Rectal smooth muscle tissue (tissue), 1 donor: ENCODE data around the gene PASK.

ENCODE experiments used
- H3K27ac ChIP-seq: one replicate; pipeline ENCODE4 v1.7.0; 2013; ENCODE audit warnings: low read depth, low read length, inconsistent platforms
- H3K27me3 ChIP-seq: one replicate; pipeline ENCODE4 v1.7.0; 2013; ENCODE audit warnings: low read length; ENCODE audit not compliant: control insufficient read depth, insufficient read depth
- H3K36me3 ChIP-seq: one replicate; pipeline ENCODE4 v1.7.0; 2013; ENCODE audit warnings: low read length; ENCODE audit not compliant: control insufficient read depth, insufficient read depth
- H3K4me1 ChIP-seq: one replicate; pipeline ENCODE4 v1.7.0; 2013; ENCODE audit warnings: low read length; ENCODE audit not compliant: control insufficient read depth, insufficient read depth
- H3K4me3 ChIP-seq: one replicate; pipeline ENCODE4 v1.7.0; 2013; ENCODE audit warnings: low read length
- H3K9ac ChIP-seq: one replicate; pipeline ENCODE4 v1.7.0; 2013; ENCODE audit warnings: low read length

PASK gene

DNA sequence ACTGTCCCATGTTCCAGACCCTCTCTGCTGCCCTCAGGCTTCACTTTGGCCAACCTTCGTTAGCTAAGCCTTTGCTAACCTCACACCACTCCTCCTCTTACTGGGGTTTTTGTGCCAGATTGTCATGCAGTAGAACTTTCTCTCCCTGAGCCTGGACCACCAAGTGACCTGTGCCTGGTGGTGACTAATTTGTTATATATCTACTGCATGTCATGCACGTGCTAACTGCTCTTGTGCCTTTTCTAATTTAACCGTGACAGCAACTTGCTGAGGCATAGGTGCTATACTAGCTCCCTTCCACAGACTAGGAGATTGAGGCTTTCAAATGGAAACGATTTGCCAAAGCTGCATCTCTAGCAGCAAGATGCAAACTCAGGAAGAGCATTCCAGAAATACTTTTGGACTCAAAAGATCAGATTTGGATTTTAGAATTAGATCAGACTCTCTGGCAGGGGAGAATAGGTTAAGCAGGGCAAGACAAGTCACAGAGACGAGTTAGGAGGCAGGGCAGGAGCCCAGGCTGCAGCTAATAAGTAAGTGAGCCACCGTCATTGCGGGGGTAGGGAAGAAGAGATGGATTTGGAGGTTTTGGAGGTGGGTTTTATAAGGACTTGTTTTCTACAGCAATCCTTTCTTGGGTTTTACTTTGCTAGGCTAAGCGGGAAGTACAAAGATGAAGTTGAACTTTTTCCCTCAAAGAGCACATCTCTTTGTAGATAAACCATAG is 2.8 kb upstream of the PASK start:
- no peak overlapping the region for H3K27ac ChIP-seq
- H3K4me1 ChIP-seq = peaks cover 6% of the 10 kb centered on the region
- no peaks in the 10 kb centered on the region for H3K36me3 ChIP-seq
- H3K4me3 ChIP-seq = no peak overlapping the region
- no peaks in the 10 kb centered on the region for H3K27me3 ChIP-seq
- H3K9ac ChIP-seq = no peak overlapping the region

- H3K27ac ChIP-seq = peak overlapping the region; percentile 52
- no peaks in the 10 kb centered on the region for H3K36me3 ChIP-seq
- H3K4me3 ChIP-seq = peak overlapping the region; percentile 89
- no peaks in the 10 kb centered on the region for H3K27me3 ChIP-seq
- H3K4me1 ChIP-seq = peaks cover 6% of the 10 kb centered on the region
- peak overlapping the region; percentile 34 for H3K9ac ChIP-seq
Measured at GRCh38 chr2:241150660-241151530, 1.6 kb upstream of the PASK start.

- H3K27me3 ChIP-seq = no peaks in the 10 kb centered on the region
Measured at GRCh38 chr2:241149925-241150659, 820 bp upstream of the PASK start, which contains the start of gene PPP1R7. PPP1R7 (plus strand) TSS chr2:241150467; CDS start chr2:241150496, 29 bp downstream.

DNA sequence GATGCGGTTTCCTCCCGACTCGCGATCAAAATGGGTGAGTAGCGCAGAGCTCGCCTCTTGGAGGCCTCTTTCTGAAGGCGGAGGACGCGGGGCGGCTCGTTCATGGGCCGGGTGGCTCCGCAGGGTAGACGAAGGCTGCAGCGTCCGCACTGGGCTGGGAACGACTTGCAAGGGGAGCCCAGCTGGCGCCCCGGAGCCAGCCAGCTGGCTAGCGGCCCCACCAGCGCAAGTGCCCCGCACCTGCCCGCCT is 328 bp upstream of the PASK start:
- no peaks in the 10 kb centered on the region for H3K27me3 ChIP-seq
- no peaks in the 10 kb centered on the region for H3K36me3 ChIP-seq
- H3K4me1 ChIP-seq = peaks cover 6% of the 10 kb centered on the region
- H3K27ac ChIP-seq = no peak overlapping the region
- no peak overlapping the region for H3K9ac ChIP-seq
- H3K4me3 ChIP-seq = peak overlapping the region; percentile 89

More at GRCh38 chr2:241149925-241150659, 820 bp upstream of the PASK start, which contains the start of gene PPP1R7:
- peaks cover 6% of the 10 kb centered on the region for H3K4me1 ChIP-seq
- H3K9ac ChIP-seq = peak within 1 kb of the TSS; percentile 34
- peak within 1 kb of the TSS; percentile 52 for H3K27ac ChIP-seq
- H3K36me3 ChIP-seq = no peaks in the 10 kb centered on the region
- peak within 1 kb of the TSS; percentile 89 for H3K4me3 ChIP-seq

DNA sequence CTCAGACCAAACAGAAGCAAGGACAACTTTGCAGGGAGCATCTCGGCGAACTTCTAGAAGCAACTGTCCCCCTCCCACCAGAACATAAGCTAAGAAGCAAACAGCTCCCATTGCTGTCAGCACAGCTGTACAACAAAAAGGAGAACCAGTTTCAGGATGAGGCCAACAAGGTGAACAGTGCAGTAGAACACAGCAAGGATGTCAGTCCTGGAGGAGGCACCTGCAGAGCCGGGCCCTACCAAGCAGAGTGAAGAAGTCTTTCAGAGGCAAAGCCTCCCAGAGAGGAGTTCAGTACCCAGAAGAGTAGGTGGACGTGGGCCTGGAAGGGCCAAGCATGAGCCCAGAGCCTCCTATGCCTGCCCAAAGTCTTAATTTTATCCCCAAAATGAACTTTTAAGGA is 1.0 kb downstream of the PASK start:
- Histone ChIP-seq H3K27ac (no peak overlapping the region), H3K9ac (no peak overlapping the region), H3K27me3 (no peaks in the 10 kb centered on the region), H3K4me1 (peaks cover 6% of the 10 kb centered on the region), H3K36me3 (no peaks in the 10 kb centered on the region), H3K4me3 (peak overlapping the region; percentile 89)

DNA sequence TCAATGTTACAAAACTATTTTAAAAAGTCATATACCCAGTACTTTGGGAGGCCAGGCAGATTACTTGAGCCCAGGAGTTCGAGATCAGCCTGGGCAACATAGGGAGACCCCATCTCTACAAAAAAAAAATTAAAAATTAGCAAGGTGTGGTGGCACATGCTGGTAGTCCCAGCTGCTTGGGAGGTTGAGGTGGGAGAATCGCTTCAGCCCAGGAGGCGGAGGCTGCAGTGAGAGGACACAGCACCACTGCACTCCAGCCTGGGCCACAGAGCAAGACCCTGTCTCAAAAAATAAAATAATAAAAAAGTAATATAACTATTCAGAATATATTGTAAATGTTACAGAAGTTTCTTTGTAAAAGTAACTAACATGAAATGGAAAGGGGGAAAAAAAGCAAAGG is 1.9 kb downstream of the PASK start:
- Histone ChIP-seq H3K9ac (no peak overlapping the region), H3K36me3 (no peaks in the 10 kb centered on the region), H3K27ac (no peak overlapping the region), H3K4me1 (peaks cover 6% of the 10 kb centered on the region), H3K4me3 (no peak overlapping the region), H3K27me3 (no peaks in the 10 kb centered on the region)

DNA sequence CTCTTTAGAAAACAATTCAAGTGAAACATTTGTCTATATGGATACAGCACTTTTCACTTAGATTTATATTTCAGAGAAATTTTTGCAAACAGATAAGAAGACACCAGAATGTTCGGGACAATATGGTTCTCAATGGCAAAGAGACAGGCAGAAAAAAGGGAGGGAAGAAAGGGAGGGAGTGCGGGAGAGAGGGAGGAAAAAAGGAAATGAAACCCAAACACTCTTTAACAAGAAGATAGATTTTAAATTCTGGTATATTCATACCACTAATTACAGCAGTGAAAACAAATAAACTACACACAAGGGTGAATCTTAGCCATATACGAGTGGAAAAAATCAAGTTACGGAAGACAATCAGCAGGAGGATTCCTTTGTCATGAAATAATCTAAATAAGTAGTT is 3.0 kb downstream of the PASK start:
- no peak overlapping the region for H3K27ac ChIP-seq
- no peak overlapping the region for H3K4me3 ChIP-seq
- H3K36me3 ChIP-seq = no peaks in the 10 kb centered on the region
- H3K9ac ChIP-seq = no peak overlapping the region
- peaks cover 6% of the 10 kb centered on the region for H3K4me1 ChIP-seq
- no peaks in the 10 kb centered on the region for H3K27me3 ChIP-seq

DNA sequence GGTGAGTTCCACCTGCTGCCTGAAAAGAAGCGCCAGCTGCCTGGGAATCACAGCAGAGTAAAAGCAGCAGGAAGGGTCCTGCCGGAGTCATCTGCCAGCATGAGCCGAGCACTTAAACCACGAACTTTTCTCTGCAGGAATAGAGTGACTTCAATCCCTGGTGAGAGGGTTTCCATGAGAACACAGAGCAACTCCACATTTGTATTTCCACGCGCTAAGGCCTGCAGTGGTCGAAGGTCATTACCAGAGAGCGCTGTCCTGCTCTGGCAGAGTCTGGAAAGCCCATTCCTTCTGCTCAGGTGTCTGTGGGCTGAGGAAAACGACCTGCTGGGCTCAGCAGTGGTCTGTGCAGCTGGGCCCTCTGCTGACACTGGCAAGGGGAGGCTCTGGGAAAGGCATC is 6.7 kb downstream of the PASK start:
- no peak overlapping the region for H3K4me3 ChIP-seq
- no peaks in the 10 kb centered on the region for H3K27me3 ChIP-seq
- no peaks in the 10 kb centered on the region for H3K36me3 ChIP-seq
- no peak overlapping the region for H3K27ac ChIP-seq
- H3K9ac ChIP-seq = no peak overlapping the region
- no peaks in the 10 kb centered on the region for H3K4me1 ChIP-seq

- H3K4me1 ChIP-seq = no peaks in the 10 kb centered on the region
Measured at GRCh38 chr2:241142063-241142462, 7.2 kb downstream of the PASK start.

DNA sequence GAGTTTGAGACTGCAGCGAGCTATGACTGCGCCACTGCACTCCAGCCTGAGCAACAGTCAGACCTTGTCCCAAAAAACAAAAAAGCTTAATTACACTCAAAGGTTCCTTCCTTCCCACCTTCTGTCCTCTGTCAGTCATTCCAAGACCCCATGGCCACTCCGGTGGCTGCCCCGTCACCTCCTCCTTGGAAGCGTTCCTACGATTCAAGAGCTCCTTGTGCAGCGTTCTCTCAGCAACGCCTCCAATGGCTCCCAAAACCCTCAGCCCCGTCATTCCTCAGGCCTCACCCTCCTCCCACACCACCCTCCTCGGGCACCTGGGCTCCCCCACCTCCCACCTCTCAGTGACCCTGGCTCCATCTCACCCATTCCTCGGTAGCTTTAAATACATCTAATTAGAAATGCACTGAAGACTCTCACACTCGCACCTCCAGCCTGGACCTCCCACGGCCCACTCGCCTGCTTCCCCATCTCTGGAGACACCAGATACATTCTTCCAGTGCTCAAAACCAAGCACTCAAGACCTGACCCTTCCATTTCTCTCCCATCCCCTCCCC is 8.0 kb downstream of the PASK start:
- Histone ChIP-seq H3K4me3 (no peak overlapping the region), H3K9ac (no peak overlapping the region), H3K36me3 (no peaks in the 10 kb centered on the region), H3K27me3 (no peaks in the 10 kb centered on the region), H3K4me1 (no peaks in the 10 kb centered on the region), H3K27ac (no peak overlapping the region)

More at GRCh38 chr2:241142063-241142462, 7.2 kb downstream of the PASK start:
- Histone ChIP-seq H3K9ac (no peak overlapping the region), H3K27ac (no peak overlapping the region), H3K36me3 (no peaks in the 10 kb centered on the region), H3K4me3 (no peak overlapping the region), H3K27me3 (no peaks in the 10 kb centered on the region)

DNA sequence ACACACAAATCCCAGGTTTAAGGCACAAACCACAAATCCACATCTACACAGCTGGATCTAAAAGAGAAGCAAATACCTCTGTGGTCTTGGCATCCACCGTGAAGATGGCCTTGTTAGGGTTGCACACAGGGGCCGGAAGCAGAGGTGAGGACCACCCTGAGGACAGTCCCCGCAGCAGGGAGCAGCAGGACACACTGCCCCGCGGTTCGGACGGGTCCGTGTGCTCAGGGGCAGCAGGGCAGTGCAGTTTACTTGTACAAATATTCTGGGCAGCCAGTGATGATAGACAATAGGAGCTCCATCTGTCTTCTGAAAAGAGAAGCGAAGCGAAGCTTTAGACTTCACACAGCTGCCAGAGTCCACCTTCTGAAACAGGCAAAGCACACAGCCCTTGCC is 8.8 kb downstream of the PASK start:
- no peaks in the 10 kb centered on the region for H3K27me3 ChIP-seq
- no peak overlapping the region for H3K27ac ChIP-seq
- no peak overlapping the region for H3K4me3 ChIP-seq
- no peaks in the 10 kb centered on the region for H3K4me1 ChIP-seq
- H3K36me3 ChIP-seq = no peaks in the 10 kb centered on the region
- H3K9ac ChIP-seq = no peak overlapping the region
